Stomach (tissue), 9 donors: ENCODE data around the gene AKR1C2. TPM values are rescaled to one million over a fixed set of nuclear protein-coding genes. Genes with fewer than 3 reads are reported as not detected.
"Not testable (repeated sequence)": the region's sequence is repeated elsewhere in the genome, so short reads cannot be mapped to it uniquely, and the experiment has no call there.

ENCODE experiments used
- DNase-seq, 2 donors: peaks; one replicate each; pipeline versions ENCODE4 v3.0.0 to v3.0.0-alpha.2; 2013 to 2019
- H3K27ac ChIP-seq, 5 donors: fragments of 200-600 bp in 4 of 5; sonication (generic) in 4 of 5; one replicate each; pipeline ENCODE4 v1.5.1; 2013 to 2019; ENCODE audit warnings: mild to moderate bottlenecking in 1 of 5, moderate library complexity in 1 of 5
- H3K27me3 ChIP-seq, 3 donors: fragments of 200-600 bp; sonication (generic); one replicate each; pipeline ENCODE4 v1.5.1; 2017 to 2019; ENCODE audit warnings: mixed run types in 1 of 3
- H3K36me3 ChIP-seq, 4 donors: fragments of 200-600 bp; sonication (generic); 1 replicate in 3 of 4; 2 replicates in 1 of 4; pipeline ENCODE4 v1.5.1; 2016 to 2019
- H3K4me1 ChIP-seq, 4 donors: fragments of 200-600 bp; sonication (generic); one replicate each; pipeline ENCODE4 v1.5.1; 2016 to 2019
- H3K4me3 ChIP-seq, 4 donors: fragments of 200-600 bp; sonication (generic) in 3 of 4; one replicate each; pipeline ENCODE4 v1.5.1; 2016 to 2019; ENCODE audit warnings: mild to moderate bottlenecking in 1 of 4
- H3K9me3 ChIP-seq, 4 donors: fragments of 200-600 bp; sonication (generic); one replicate each; pipeline ENCODE4 v1.5.1; 2016 to 2019
- EP300 ChIP-seq: sonication (generic); formaldehyde crosslinking; IDR thresholded peaks from one replicate; pipeline ENCODE4 v1.6.1; 2017; ENCODE audit warnings: antibody characterized with exemption
- POLR2A ChIP-seq, 4 donors: fragments of 450-650 bp; IDR thresholded peaks; one replicate each; pipeline ENCODE4 v1.6.1; 2016; ENCODE audit warnings: antibody characterized with exemption in 4 of 4, control low read depth in 2 of 4, mild to moderate bottlenecking in 1 of 4, moderate library complexity in 1 of 4
- POLR2AphosphoS5 ChIP-seq, 3 donors: sonication (generic); formaldehyde crosslinking; IDR thresholded peaks; one replicate each; pipeline ENCODE4 v1.6.1; 2016; ENCODE audit warnings: antibody characterized with exemption in 3 of 3
- WGBS, 5 donors: extraction: QIAGEN DNeasy Blood & Tissue Kit in 3 of 5; methylation state at CpG; one replicate each; pipeline versions ENCODE4 v1.1.5 to v1.1.7; 2013 to 2018; 5-methylcytosine and 5-hydroxymethylcytosine counted together
- intact Hi-C: fragments of 100-400 bp; cut with DNase I; formaldehyde crosslinking; loops from one replicate; pipeline ENCODE4 v1.15.1; 2023; ENCODE audit warnings: low total_unique reads
- polyA plus RNA-seq, 3 donors: library from polyadenylated mRNA; stranded (reverse); fragments of 200-250 nt; gene quantifications; one replicate each; pipeline ENCODE4 v1.2.3, GENCODE V29; 2013
- total RNA-seq, 5 donors: library from RNA; depleted of rRNA; stranded (reverse); fragments of >200 nt; gene quantifications; one replicate each; pipeline versions ENCODE4 v1.1.0 to v1.2.3, GENCODE V29; 2014 to 2016
- TF ChIP-seq, protein P1 (sequence below), 7 experiments: fragments of 450-650 bp in 4 of 7; fragments of 200-600 bp in 3 of 7; sonication (generic) in 3 of 7; IDR thresholded peaks; one replicate each; pipeline ENCODE4 v1.5.1; 2016 to 2019; ENCODE audit warnings: antibody characterized with exemption in 7 of 7, control low read depth in 2 of 7, mild to moderate bottlenecking in 1 of 7
- donor health status: healthy with polysubstance abuse.
- donor health status: Bipolar disorder and iron deficiency.
- donor health status: healthy.

The AKR1C2 gene
- total and polyA plus RNA-seq, 8 donors = 30.4 to 507 (median 63.1) TPM

DNA sequence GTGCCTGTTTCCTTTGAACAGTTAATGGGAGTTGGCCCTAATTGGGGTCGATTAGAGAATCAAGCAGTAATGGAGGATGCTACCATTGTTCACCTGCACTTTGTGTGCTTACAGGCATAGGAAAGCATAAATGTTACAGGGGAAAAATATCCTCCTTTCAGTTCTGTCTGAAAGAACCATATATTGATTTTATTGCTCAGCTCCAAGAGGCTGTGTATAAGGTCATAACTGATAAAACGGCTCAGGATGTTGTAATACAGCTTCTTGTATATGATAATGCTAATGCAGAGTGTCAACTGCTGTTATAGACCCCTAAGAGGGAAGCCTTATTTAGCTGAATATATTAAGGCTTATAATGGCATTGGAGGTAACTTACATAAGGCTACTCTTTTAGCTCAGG is 32.9 kb upstream of the AKR1C2 start:
- DNase-seq = no peak
- 43 to 54% (median 45%) methylated on average over 2 of the region's 2 CpGs for WGBS, 5 donors
- no peaks in the 10 kb centered on the region for H3K27me3 ChIP-seq
- TF ChIP-seq, protein P1, sequence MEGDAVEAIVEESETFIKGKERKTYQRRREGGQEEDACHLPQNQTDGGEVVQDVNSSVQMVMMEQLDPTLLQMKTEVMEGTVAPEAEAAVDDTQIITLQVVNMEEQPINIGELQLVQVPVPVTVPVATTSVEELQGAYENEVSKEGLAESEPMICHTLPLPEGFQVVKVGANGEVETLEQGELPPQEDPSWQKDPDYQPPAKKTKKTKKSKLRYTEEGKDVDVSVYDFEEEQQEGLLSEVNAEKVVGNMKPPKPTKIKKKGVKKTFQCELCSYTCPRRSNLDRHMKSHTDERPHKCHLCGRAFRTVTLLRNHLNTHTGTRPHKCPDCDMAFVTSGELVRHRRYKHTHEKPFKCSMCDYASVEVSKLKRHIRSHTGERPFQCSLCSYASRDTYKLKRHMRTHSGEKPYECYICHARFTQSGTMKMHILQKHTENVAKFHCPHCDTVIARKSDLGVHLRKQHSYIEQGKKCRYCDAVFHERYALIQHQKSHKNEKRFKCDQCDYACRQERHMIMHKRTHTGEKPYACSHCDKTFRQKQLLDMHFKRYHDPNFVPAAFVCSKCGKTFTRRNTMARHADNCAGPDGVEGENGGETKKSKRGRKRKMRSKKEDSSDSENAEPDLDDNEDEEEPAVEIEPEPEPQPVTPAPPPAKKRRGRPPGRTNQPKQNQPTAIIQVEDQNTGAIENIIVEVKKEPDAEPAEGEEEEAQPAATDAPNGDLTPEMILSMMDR (IDR thresholded peaks at IDR 0.05) = no peak
- no peak for TF ChIP-seq EP300
- TF ChIP-seq POLR2A (IDR thresholded peaks at IDR 0.05) = no peak
- no peak for TF ChIP-seq POLR2AphosphoS5 (IDR thresholded peaks at IDR 0.05)
- intact Hi-C loops = no loop called here
- no peak overlapping the region for H3K4me3 ChIP-seq
- peaks cover 0 to 10% (median 4%) of the 10 kb centered on the region in 4 donors for H3K4me1 ChIP-seq
- no peak overlapping the region for H3K27ac ChIP-seq
- H3K9me3 ChIP-seq = peaks cover 0 to 31% (median 18%) of the 10 kb centered on the region in 4 donors
- no peaks in the 10 kb centered on the region for H3K36me3 ChIP-seq

DNA sequence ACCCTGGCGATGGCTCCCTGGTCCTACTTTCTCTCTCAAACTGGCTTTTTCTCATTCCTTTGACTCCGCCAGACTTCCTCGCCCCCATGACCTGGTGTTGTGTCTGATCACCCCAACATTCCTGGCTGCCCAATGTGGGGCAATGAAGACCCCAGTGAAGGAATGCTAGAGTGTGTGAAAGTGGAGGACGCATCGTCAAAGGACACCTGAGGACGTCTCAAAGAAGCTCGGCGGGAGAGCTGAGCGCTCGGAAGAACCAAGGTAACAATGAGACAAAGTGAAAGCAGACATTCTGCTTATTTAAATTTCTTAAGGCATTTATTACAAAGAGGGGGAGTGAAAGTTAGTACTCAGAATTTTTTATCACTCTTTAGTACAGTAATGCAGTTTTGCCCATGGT is 31.7 kb upstream of the AKR1C2 start:
- no peak overlapping the region for H3K4me3 ChIP-seq
- DNase-seq = no peak
- no peak for TF ChIP-seq EP300
- TF ChIP-seq POLR2A (IDR thresholded peaks at IDR 0.05) = no peak
- TF ChIP-seq, protein P1 (IDR thresholded peaks at IDR 0.05) = no peak
- no peak for TF ChIP-seq POLR2AphosphoS5 (IDR thresholded peaks at IDR 0.05)
- WGBS, 5 donors = 90 to 97% (median 95%) methylated on average over 10 of the region's 10 CpGs
- peaks cover 0 to 8% (median 0%) of the 10 kb centered on the region in 4 donors for H3K4me1 ChIP-seq
- no peaks in the 10 kb centered on the region for H3K27me3 ChIP-seq
- H3K9me3 ChIP-seq = peaks cover 0 to 37% (median 22%) of the 10 kb centered on the region in 4 donors
- H3K36me3 ChIP-seq = no peaks in the 10 kb centered on the region
- no peak overlapping the region for H3K27ac ChIP-seq
- intact Hi-C loops = no loop called here

DNA sequence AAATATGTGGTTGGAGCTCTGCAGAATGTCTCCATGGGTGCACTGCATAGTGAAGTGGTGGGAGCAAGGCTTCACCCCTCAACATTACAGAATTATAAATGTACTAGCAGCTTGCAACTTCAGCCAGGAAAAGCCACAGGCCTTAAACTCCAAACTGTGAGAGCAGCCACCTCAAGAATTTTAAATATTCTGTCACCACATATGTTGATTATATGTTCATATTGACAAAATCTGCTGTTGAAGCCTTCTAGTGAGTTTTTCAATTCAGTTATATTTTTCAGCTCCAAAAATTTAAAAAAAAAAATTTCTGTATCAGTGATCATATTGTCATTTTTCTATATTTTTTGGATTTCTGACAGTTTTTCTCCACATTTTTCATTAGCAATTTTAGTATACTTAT is 30.9 kb upstream of the AKR1C2 start:
- intact Hi-C loops = no loop called here
- H3K9me3 ChIP-seq = peaks cover 0 to 41% (median 24%) of the 10 kb centered on the region in 4 donors
- H3K4me1 ChIP-seq = peaks cover 0 to 8% (median 0%) of the 10 kb centered on the region in 4 donors
- H3K4me3 ChIP-seq = no peak overlapping the region
- TF ChIP-seq, protein P1 (IDR thresholded peaks at IDR 0.05) = no peak
- no peak for TF ChIP-seq POLR2AphosphoS5 (IDR thresholded peaks at IDR 0.05)
- TF ChIP-seq EP300 = no peak
- no peak for TF ChIP-seq POLR2A (IDR thresholded peaks at IDR 0.05)
- DNase-seq = no peak
- H3K27me3 ChIP-seq = no peaks in the 10 kb centered on the region
- H3K36me3 ChIP-seq = no peaks in the 10 kb centered on the region
- H3K27ac ChIP-seq = no peak overlapping the region

DNA sequence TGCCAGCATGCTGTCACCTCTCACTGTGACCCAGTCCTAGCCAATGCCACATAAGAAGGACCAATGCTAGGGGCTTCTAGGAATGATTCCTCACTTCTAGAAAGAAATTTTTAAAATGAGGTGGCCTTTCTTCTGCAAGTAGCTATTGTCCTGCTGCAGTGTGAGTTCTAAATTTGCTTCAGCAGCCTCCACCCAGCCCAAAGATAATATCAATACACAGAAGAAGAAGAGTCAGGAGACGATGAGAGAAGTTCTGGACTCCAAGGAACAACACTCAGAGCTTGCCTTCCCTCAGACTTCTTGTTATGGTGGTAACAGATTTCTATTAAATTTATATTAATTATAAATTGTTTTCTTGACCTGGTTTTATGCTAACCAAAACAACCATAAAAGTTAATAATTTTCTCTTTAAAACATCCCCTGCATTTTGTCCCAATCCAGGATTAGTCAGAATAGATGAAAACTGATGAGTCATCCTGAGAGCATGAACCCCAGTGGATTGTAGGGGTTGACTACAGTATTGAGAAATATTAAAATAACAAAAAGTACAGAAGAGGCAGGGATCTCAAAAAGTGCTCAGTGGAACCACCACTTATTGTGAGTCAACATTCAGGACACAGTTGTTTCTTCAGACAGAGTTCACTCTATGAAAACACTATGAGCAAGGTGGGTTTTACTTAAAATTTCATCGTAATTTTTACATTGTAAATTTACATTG is 29.6 kb upstream of the AKR1C2 start:
- Histone ChIP-seq H3K27ac (peak overlapping the region in 1 of 5 donors; percentile 33), H3K27me3 (no peaks in the 10 kb centered on the region), H3K36me3 (no peaks in the 10 kb centered on the region), H3K4me1 (peaks cover 0 to 8% (median 0%) of the 10 kb centered on the region in 4 donors), H3K4me3 (no peak overlapping the region), H3K9me3 (peaks cover 0 to 41% (median 24%) of the 10 kb centered on the region in 4 donors)
- intact Hi-C loops = no loop called here
- DNase-seq = no peak
- no peak for TF ChIP-seq POLR2AphosphoS5 (IDR thresholded peaks at IDR 0.05)
- TF ChIP-seq, protein P1 (IDR thresholded peaks at IDR 0.05) = no peak
- no peak for TF ChIP-seq POLR2A (IDR thresholded peaks at IDR 0.05)
- no peak for TF ChIP-seq EP300
- WGBS, 5 donors = 48 to 92% (median 63%) methylated on average over 2 of the region's 2 CpGs

DNA sequence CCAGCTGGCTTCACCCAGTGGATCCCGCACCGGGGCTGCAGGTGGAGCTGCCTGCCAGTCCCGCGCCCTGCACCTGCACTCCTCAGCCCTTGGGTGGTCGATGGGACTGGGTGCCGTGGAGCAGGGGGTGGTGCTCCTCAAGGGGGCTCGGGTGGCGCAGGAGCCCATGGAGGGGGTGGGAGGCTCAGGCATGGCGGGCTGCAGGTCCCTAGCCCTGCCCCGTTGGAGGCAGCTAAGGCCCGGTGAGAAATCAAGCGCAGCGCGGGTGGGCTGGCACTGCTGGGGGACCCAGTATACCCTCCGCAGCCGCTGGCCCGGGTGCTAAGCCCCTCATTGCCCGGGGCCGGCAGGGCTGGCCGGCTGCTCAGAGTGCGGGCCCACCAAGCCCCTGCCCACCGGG is 28.8 kb upstream of the AKR1C2 start:
- intact Hi-C loops, H3K36me3 ChIP-seq, H3K4me3 ChIP-seq, H3K27me3 ChIP-seq, DNase-seq, H3K4me1 ChIP-seq: not testable (repeated sequence)
- WGBS, 5 donors = 86 to 96% (median 95%) methylated on average over 10 to 22 of the region's 22 CpGs
- Histone ChIP-seq H3K9me3 (peaks cover 0 to 41% (median 24%) of the 10 kb centered on the region in 4 donors), H3K27ac (peak overlapping the region in 1 of 5 donors; percentile 33)
